ENCODE measurements around the gene CDH4.
"Not testable (repeated sequence)": the region's sequence is repeated elsewhere in the genome, so short reads cannot be mapped to it uniquely, and the experiment has no call there.

Gene CDH4

GRCh38 chr20:61971595-61971994, 719.5 kb downstream of the CDH4 start:
- DNase-seq (ENCODE audit: low read depth in 2 of 2): not testable (repeated sequence)

- DNase-seq (ENCODE audit: low read depth in 2 of 2): no peak
Measured at GRCh38 chr20:61972636-61973508, 720.8 kb downstream of the CDH4 start.

- no peak for DNase-seq (ENCODE audit: low read depth in 2 of 2)
Measured at GRCh38 chr20:61973515-61974356, 721.7 kb downstream of the CDH4 start.

GRCh38 chr20:61974357-61974665, 722.2 kb downstream of the CDH4 start:
- no peak for DNase-seq (ENCODE audit: low read depth in 2 of 2)

- no peak for DNase-seq (ENCODE audit: low read depth in 2 of 2)
Measured at GRCh38 chr20:61975407-61976129, 723.5 kb downstream of the CDH4 start.

- no peak for DNase-seq (ENCODE audit: low read depth in 2 of 2)
Measured at GRCh38 chr20:61976263-61976643, 724.2 kb downstream of the CDH4 start.

GRCh38 chr20:61976644-61977418, 724.8 kb downstream of the CDH4 start:
- DNase-seq (ENCODE audit: low read depth in 2 of 2): no peak

- DNase-seq (ENCODE audit: low read depth in 2 of 2): no peak
Measured at GRCh38 chr20:61977419-61977786, 725.3 kb downstream of the CDH4 start.

GRCh38 chr20:61978491-61978890, 726.4 kb downstream of the CDH4 start:
- DNase-seq (ENCODE audit: low read depth in 2 of 2): no peak

- no peak for DNase-seq (ENCODE audit: low read depth in 2 of 2)
Measured at GRCh38 chr20:61979090-61979489, 727.0 kb downstream of the CDH4 start.

- no peak for DNase-seq (ENCODE audit: low read depth in 2 of 2)
Measured at GRCh38 chr20:61979701-61980635, 727.9 kb downstream of the CDH4 start.

GRCh38 chr20:61980647-61981583, 728.9 kb downstream of the CDH4 start:
- DNase-seq (ENCODE audit: low read depth in 2 of 2): no peak

- DNase-seq (ENCODE audit: low read depth in 2 of 2): not testable (repeated sequence)
Measured at GRCh38 chr20:61981691-61982090, 729.6 kb downstream of the CDH4 start.

GRCh38 chr20:61982191-61982950, 730.3 kb downstream of the CDH4 start:
- no peak for DNase-seq (ENCODE audit: low read depth in 2 of 2)

GRCh38 chr20:61982951-61983315, 730.9 kb downstream of the CDH4 start:
- no peak for DNase-seq (ENCODE audit: low read depth in 2 of 2)

- no peak for DNase-seq (ENCODE audit: low read depth in 2 of 2)
Measured at GRCh38 chr20:61983965-61984364, 731.9 kb downstream of the CDH4 start.

GRCh38 chr20:61984431-61984830, 732.4 kb downstream of the CDH4 start:
- DNase-seq (ENCODE audit: low read depth in 2 of 2): not testable (repeated sequence)

GRCh38 chr20:61985096-61985495, 733.0 kb downstream of the CDH4 start:
- no peak for DNase-seq (ENCODE audit: low read depth in 2 of 2)

Data from fibroblast of skin of left quadriceps (primary cell).